Upper lobe of right lung (tissue), 1 donor: ENCODE results near the gene CCDC71. TPM values are rescaled to one million over a fixed set of nuclear protein-coding genes. Genes with fewer than 3 reads are reported as not detected.

Experiments
- ATAC-seq: fragments of 200-7000 bp; cut with Tn5 transposase; one replicate; pipeline ENCODE4 v1.9.1; 2020; ENCODE audit warnings: mild to moderate bottlenecking, moderate library complexity
- DNase-seq: peaks from one replicate; pipeline ENCODE4 v3.0.0-alpha.2; 2020
- H3K27ac ChIP-seq: fragments of 200-600 bp; one replicate; pipeline ENCODE4 v1.8.0; 2022
- H3K27me3 ChIP-seq: fragments of 200-600 bp; one replicate; pipeline ENCODE4 v1.8.0; 2022; ENCODE audit warnings: mild to moderate bottlenecking
- H3K36me3 ChIP-seq: fragments of 200-600 bp; one replicate; pipeline ENCODE4 v1.8.0; 2022
- H3K4me1 ChIP-seq: fragments of 200-600 bp; one replicate; pipeline ENCODE4 v1.8.0; 2022
- H3K4me3 ChIP-seq: fragments of 200-600 bp; one replicate; pipeline ENCODE4 v1.8.0; 2022; ENCODE audit warnings: mild to moderate bottlenecking
- H3K9me3 ChIP-seq: fragments of 200-600 bp; one replicate; pipeline ENCODE4 v1.8.0; 2022
- CTCF ChIP-seq: fragments of 200-600 bp; IDR thresholded peaks from one replicate; pipeline ENCODE4 v1.8.0; 2022; ENCODE audit warnings: antibody characterized with exemption
- intact Hi-C: fragments of 100-400 bp; cut with DNase I; formaldehyde crosslinking; loops from one replicate; pipeline ENCODE4 v1.11.0; 2022
- total RNA-seq: library from RNA; stranded (reverse); fragmentation: NEBNext Ultra II Directional; extraction: Animal tissue kit (Norgen Biotek cat#: 25700); gene quantifications from one replicate; pipeline ENCODE4 v1.2.1, GENCODE V29; 2021
- donor health status: DM: no; HTN: yes; CAD: no; lungs with severe emphysema.

Gene CCDC71
- total RNA-seq, 1 donor from 2014 or later: 22.1 TPM

GRCh38 chr3:49173116-49173791, 7.1 kb upstream of the CCDC71 start:
- Histone ChIP-seq H3K4me3 (peak overlapping the region; percentile 91), H3K27me3 (no peaks in the 10 kb centered on the region), H3K27ac (peak overlapping the region; percentile 81), H3K9me3 (no peaks in the 10 kb centered on the region), H3K4me1 (peaks cover 27% of the 10 kb centered on the region), H3K36me3 (peaks cover 24% of the 10 kb centered on the region)
- TF ChIP-seq CTCF: no peak
- no peak for DNase-seq
- intact Hi-C loops: loop anchor here (10.0 kb wide), 1 partner anchor 102 kb away; the partner anchor contains the start of gene C3orf62
- ATAC-seq: no peak

GRCh38 chr3:49172551-49173041, 6.5 kb upstream of the CCDC71 start:
- Histone ChIP-seq H3K4me1 (peaks cover 27% of the 10 kb centered on the region), H3K4me3 (peak overlapping the region; percentile 91), H3K27me3 (no peaks in the 10 kb centered on the region), H3K9me3 (no peaks in the 10 kb centered on the region), H3K27ac (peak overlapping the region; percentile 81), H3K36me3 (peaks cover 24% of the 10 kb centered on the region)
- ATAC-seq (no peak), DNase-seq (no peak)
- intact Hi-C loops: loop anchor here (10.0 kb wide), 1 partner anchor 102 kb away; the partner anchor contains the start of gene C3orf62
- no peak for TF ChIP-seq CTCF

- Histone ChIP-seq H3K36me3 (peaks cover 24% of the 10 kb centered on the region), H3K9me3 (no peaks in the 10 kb centered on the region), H3K27me3 (no peaks in the 10 kb centered on the region), H3K27ac (peak overlapping the region; percentile 81), H3K4me3 (peak overlapping the region; percentile 91), H3K4me1 (peaks cover 27% of the 10 kb centered on the region)
- intact Hi-C loops: loop anchor here (10.0 kb wide), 1 partner anchor 103 kb away; the partner anchor contains the start of gene C3orf62
- ATAC-seq (no peak), DNase-seq (no peak)
- no peak for TF ChIP-seq CTCF
These were observed 5.8 kb upstream of the CCDC71 start for GRCh38 chr3:49171775-49172500.

- Histone ChIP-seq H3K27ac (peak within 1 kb of the TSS; percentile 81), H3K4me1 (peaks cover 33% of the 10 kb centered on the region), H3K4me3 (peak within 1 kb of the TSS; percentile 91), H3K27me3 (no peaks in the 10 kb centered on the region), H3K9me3 (no peaks in the 10 kb centered on the region), H3K36me3 (peaks cover 24% of the 10 kb centered on the region)
- intact Hi-C loops: loop anchor here (10.0 kb wide), 1 partner anchor 104 kb away; the partner anchor contains the start of gene C3orf62
- TF ChIP-seq CTCF: peak; percentile 97
- ATAC-seq (peak; percentile 89), DNase-seq (peak; percentile 94)
These were observed 5.1 kb upstream of the CCDC71 start, which contains the start of gene KLHDC8B for GRCh38 chr3:49171119-49171774. KLHDC8B (plus strand) TSS chr3:49171598; CDS start chr3:49172770, 1,172 bp downstream.

GRCh38 chr3:49170744-49171118, 4.6 kb upstream of the CCDC71 start:
- intact Hi-C loops: loop anchor here (10.0 kb wide), 1 partner anchor 104 kb away; the partner anchor contains the start of gene C3orf62
- H3K27me3 ChIP-seq: no peaks in the 10 kb centered on the region
- peak overlapping the region; percentile 81 for H3K27ac ChIP-seq
- H3K4me1 ChIP-seq: peaks cover 33% of the 10 kb centered on the region
- peaks cover 19% of the 10 kb centered on the region for H3K36me3 ChIP-seq
- no peak for DNase-seq
- TF ChIP-seq CTCF: no peak
- H3K4me3 ChIP-seq: peak overlapping the region; percentile 91
- no peaks in the 10 kb centered on the region for H3K9me3 ChIP-seq
- ATAC-seq: no peak
